ENCODE results near the gene PPP1R2. TPM values are rescaled to one million over a fixed set of nuclear protein-coding genes. Genes with fewer than 3 reads are reported as not detected.

Gene PPP1R2
- total and polyA plus RNA-seq, 10 donors = 30.7 to 168 (median 61.2) TPM

DNA sequence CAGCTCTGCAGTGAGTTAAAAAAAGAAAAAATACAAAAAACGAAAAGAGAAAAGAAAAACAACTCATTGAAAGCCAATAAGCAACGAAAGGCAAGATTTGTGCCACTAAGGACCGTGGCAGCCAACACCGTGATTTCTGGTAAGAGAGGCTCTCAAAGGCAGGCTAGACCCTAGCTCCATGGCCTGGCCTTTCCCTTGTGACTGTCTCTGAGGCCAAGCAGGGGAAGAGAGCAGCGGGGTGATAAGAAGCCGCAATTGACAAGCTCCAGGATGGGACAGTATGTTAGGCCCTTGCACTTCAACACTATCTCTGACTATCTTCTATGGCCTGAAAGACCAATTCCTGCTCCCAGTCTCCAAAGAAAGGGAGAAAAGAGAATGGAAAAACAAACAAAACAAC, 28.2 kb upstream of the PPP1R2 start:
- 83 to 94% (median 90%) methylated on average over 6 of the region's 6 CpGs for WGBS, 5 donors
- H3K27me3 ChIP-seq (replicated peaks in 1 of 7) = peaks cover 0 to 6% (median 0%) of the 10 kb centered on the region in 7 donors
- H3K27ac ChIP-seq = no peak overlapping the region
- peaks cover 0 to 7% (median 0%) of the 10 kb centered on the region in 6 donors for H3K4me1 ChIP-seq
- intact Hi-C loops (cut with DNase I; ENCODE audit: low total_unique reads) = no loop called here
- no peaks in the 10 kb centered on the region for H3K36me3 ChIP-seq
- no peak for DNase-seq
- TF ChIP-seq POLR2A (IDR thresholded peaks at IDR 0.05) (no peak), POLR2AphosphoS5 (IDR thresholded peaks at IDR 0.05) (no peak)
- TF ChIP-seq, protein P1, sequence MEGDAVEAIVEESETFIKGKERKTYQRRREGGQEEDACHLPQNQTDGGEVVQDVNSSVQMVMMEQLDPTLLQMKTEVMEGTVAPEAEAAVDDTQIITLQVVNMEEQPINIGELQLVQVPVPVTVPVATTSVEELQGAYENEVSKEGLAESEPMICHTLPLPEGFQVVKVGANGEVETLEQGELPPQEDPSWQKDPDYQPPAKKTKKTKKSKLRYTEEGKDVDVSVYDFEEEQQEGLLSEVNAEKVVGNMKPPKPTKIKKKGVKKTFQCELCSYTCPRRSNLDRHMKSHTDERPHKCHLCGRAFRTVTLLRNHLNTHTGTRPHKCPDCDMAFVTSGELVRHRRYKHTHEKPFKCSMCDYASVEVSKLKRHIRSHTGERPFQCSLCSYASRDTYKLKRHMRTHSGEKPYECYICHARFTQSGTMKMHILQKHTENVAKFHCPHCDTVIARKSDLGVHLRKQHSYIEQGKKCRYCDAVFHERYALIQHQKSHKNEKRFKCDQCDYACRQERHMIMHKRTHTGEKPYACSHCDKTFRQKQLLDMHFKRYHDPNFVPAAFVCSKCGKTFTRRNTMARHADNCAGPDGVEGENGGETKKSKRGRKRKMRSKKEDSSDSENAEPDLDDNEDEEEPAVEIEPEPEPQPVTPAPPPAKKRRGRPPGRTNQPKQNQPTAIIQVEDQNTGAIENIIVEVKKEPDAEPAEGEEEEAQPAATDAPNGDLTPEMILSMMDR (IDR thresholded peaks at IDR 0.05 in 8 of 11, conservative IDR thresholded peaks at IDR 0.05 in 3 of 11) = no peak
- H3K4me3 ChIP-seq = no peak overlapping the region
- H3K9me3 ChIP-seq = no peaks in the 10 kb centered on the region

DNA sequence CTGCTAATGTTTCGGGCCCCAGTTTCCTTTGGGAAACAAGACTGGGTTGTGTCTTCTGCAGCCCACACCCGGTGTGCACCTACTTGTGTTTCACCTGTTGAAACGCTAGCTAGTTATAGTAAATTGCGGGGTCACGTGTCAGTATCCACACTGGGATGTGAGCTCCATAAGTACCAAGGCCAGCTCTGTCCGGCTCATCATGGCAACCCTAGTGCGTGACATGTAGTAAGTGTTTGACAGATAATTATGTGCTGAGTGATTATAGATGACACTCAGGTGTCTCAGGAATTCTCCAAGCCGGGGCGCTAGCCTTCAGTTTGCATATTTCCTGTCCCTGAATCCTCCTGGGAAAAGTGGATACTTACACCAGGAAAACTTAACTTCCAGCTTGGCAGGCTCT, 27.8 kb upstream of the PPP1R2 start:
- 78 to 89% (median 86%) methylated on average over 8 to 9 of the region's 9 CpGs for WGBS, 5 donors
- intact Hi-C loops (cut with DNase I; ENCODE audit: low total_unique reads) = no loop called here
- no peak for DNase-seq
- TF ChIP-seq POLR2A (IDR thresholded peaks at IDR 0.05) = no peak
- no peak for TF ChIP-seq POLR2AphosphoS5 (IDR thresholded peaks at IDR 0.05)
- TF ChIP-seq, protein P1 (IDR thresholded peaks at IDR 0.05 in 8 of 11, conservative IDR thresholded peaks at IDR 0.05 in 3 of 11) = no peak
- Histone ChIP-seq H3K9me3 (no peaks in the 10 kb centered on the region), H3K27ac (no peak overlapping the region), H3K27me3 (replicated peaks in 1 of 7) (peaks cover 0 to 6% (median 0%) of the 10 kb centered on the region in 7 donors), H3K36me3 (no peaks in the 10 kb centered on the region), H3K4me3 (no peak overlapping the region), H3K4me1 (peaks cover 0 to 7% (median 0%) of the 10 kb centered on the region in 6 donors)

DNA sequence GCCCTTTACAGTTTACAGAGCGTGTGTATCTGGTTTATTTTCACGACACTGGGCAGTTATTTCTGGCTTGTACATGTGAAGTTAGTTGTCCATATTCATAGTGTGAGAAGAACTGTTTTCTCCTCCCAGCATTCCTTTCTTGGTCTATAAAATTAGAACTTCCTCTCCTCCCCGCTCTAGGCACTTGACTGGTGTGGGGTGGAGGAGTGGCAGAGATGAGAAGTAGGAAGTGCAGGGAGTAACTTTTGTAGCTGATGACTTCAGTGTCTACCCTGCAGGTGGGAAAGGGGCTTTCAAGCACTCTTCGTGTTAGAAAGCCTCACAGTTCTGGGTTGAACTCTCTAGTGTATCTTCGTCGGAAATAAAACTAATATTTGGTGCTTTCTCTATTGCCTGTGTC, 27.2 kb upstream of the PPP1R2 start:
- TF ChIP-seq POLR2A (IDR thresholded peaks at IDR 0.05) = no peak
- no peak for TF ChIP-seq POLR2AphosphoS5 (IDR thresholded peaks at IDR 0.05)
- TF ChIP-seq, protein P1 (IDR thresholded peaks at IDR 0.05 in 8 of 11, conservative IDR thresholded peaks at IDR 0.05 in 3 of 11) = no peak
- peaks cover 0 to 6% (median 0%) of the 10 kb centered on the region in 7 donors for H3K27me3 ChIP-seq (replicated peaks in 1 of 7)
- intact Hi-C loops (cut with DNase I; ENCODE audit: low total_unique reads) = no loop called here
- peaks cover 0 to 7% (median 0%) of the 10 kb centered on the region in 6 donors for H3K4me1 ChIP-seq
- DNase-seq = no peak
- no peak overlapping the region for H3K4me3 ChIP-seq
- H3K36me3 ChIP-seq = no peaks in the 10 kb centered on the region
- H3K9me3 ChIP-seq = no peaks in the 10 kb centered on the region
- no peak overlapping the region for H3K27ac ChIP-seq
- 68 to 76% (median 71%) methylated on average over 6 of the region's 6 CpGs for WGBS, 5 donors

DNA sequence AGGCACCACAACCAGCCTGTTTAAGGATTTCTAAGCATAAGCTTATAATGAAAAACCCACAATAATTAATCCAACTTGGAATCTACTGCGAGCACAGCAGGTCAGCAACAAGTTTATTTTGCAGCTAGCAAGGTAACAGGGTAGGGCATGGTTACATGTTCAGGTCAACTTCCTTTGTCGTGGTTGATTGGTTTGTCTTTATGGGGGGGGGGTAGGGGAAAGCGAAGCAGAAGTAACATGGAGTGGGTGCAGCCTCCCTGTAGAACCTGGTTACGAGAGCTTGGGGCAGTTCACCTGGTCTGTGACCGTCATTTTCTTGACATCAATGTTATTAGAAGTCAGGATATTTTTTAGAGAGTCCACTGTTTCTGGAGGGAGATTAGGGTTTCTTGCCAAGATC, 25.5 kb upstream of the PPP1R2 start:
- intact Hi-C loops (cut with DNase I; ENCODE audit: low total_unique reads) = no loop called here
- TF ChIP-seq POLR2A (IDR thresholded peaks at IDR 0.05) (no peak), POLR2AphosphoS5 (IDR thresholded peaks at IDR 0.05) (no peak)
- TF ChIP-seq, protein P1 (IDR thresholded peaks at IDR 0.05 in 8 of 11, conservative IDR thresholded peaks at IDR 0.05 in 3 of 11) = no peak
- H3K27ac ChIP-seq = no peak overlapping the region
- peaks cover 0 to 6% (median 0%) of the 10 kb centered on the region in 7 donors for H3K27me3 ChIP-seq (replicated peaks in 1 of 7)
- H3K4me1 ChIP-seq = peaks cover 0 to 7% (median 0%) of the 10 kb centered on the region in 6 donors
- DNase-seq = no peak
- no peaks in the 10 kb centered on the region for H3K9me3 ChIP-seq
- no peaks in the 10 kb centered on the region for H3K36me3 ChIP-seq
- 65 to 70% (median 68%) methylated on average over 5 of the region's 5 CpGs for WGBS, 5 donors
- no peak overlapping the region for H3K4me3 ChIP-seq

All from spleen (tissue), 11 donors.